Measurements from ENCODE around the gene PAN3.

DNA sequence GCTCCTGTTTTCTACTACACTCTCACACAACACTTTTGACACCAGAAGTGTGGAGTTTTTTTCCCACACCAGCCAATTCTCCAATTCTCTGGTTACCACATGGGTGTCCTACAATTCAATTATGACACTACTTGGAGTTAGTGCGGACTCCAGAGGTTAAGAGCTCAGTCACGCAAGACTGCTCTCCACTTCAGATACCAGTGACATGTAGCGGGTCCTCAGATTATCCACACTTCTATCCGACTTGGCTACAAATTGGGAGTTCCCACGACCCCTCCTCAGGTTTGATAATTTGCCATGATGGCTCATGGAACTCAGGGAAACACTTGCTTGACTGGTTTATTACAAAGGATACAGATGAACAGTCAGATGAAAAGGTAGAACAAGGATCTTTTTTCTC is 32.9 kb downstream of the PAN3 start:
- TF ChIP-seq, protein P1, sequence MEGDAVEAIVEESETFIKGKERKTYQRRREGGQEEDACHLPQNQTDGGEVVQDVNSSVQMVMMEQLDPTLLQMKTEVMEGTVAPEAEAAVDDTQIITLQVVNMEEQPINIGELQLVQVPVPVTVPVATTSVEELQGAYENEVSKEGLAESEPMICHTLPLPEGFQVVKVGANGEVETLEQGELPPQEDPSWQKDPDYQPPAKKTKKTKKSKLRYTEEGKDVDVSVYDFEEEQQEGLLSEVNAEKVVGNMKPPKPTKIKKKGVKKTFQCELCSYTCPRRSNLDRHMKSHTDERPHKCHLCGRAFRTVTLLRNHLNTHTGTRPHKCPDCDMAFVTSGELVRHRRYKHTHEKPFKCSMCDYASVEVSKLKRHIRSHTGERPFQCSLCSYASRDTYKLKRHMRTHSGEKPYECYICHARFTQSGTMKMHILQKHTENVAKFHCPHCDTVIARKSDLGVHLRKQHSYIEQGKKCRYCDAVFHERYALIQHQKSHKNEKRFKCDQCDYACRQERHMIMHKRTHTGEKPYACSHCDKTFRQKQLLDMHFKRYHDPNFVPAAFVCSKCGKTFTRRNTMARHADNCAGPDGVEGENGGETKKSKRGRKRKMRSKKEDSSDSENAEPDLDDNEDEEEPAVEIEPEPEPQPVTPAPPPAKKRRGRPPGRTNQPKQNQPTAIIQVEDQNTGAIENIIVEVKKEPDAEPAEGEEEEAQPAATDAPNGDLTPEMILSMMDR (IDR thresholded peaks at IDR 0.05; ENCODE audit: insufficient read depth, low read depth, low read length) = no peak
- TF ChIP-seq EZH2 (IDR thresholded peaks at IDR 0.05; ENCODE audit: insufficient read depth, low read length) = no peak

All from astrocyte (in vitro differentiated cells and primary cell).